Measurements from ENCODE around the gene AOPEP. TPM values are rescaled to one million over a fixed set of nuclear protein-coding genes. Genes with fewer than 3 reads are reported as not detected.

AOPEP gene
- total and polyA plus RNA-seq, 2 of the 13 experiments (the other 11 are each of a cell fraction or from before 2014, with no cell fraction given) = 22.2 to 41.6 TPM

DNA sequence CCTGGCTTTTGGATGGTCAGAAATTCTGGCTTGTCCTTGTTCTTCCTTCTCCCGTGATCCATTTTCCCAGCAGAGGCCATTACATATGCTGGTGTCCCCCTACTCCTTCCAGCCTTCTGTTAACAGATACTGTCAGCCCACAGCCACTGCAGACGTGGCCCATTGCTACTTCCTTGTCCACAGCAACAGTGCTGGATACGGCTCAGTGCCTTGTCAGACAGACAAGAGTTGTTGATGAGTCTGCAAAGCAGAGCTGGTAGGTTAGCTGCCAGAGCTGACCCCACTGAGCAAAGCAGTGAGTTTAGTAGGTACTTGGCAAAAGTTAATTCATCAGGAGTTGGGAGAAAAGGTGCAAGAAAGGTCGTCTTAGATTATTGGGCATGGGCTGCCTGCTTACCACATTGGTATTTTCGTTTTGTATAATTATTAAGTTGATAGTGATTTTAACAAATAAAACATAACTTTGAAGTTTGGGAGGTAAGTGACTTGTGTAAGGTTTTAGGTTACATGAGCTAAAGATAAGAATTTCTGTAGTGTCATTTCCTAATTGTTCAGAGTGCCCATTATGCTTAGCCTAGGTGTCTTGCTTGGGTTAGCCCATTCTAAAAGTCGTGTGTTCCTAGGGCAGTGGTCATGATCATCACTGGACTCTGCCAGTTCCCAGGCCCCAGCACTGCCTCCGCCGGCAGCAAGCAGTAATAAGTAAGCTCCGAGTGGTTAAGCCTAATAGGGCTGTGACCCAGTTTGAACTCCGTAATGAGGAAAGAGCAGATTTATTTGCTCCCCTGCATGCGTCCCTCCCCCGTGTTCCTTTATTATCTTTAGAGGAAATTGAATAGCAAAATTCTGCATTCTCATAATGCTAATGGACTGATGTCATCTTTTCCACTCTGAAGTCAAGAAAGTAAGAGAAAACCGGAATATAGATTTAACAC is 299.0 kb downstream of the AOPEP start (continued):
- TF ChIP-seq, protein P1, sequence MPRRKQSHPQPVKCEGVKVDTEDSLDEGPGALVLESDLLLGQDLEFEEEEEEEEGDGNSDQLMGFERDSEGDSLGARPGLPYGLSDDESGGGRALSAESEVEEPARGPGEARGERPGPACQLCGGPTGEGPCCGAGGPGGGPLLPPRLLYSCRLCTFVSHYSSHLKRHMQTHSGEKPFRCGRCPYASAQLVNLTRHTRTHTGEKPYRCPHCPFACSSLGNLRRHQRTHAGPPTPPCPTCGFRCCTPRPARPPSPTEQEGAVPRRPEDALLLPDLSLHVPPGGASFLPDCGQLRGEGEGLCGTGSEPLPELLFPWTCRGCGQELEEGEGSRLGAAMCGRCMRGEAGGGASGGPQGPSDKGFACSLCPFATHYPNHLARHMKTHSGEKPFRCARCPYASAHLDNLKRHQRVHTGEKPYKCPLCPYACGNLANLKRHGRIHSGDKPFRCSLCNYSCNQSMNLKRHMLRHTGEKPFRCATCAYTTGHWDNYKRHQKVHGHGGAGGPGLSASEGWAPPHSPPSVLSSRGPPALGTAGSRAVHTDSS (CRISPR knock-in tag; conservative IDR thresholded peaks at IDR 0.05) = no peak
- TF ChIP-seq ERF (CRISPR knock-in tag; IDR thresholded peaks at IDR 0.05) (no peak), IKZF1 (IDR thresholded peaks at IDR 0.05) (no peak), ZNF136 (CRISPR knock-in tag; IDR thresholded peaks at IDR 0.05; ENCODE audit: low read depth) (no peak), TGIF2 (CRISPR knock-in tag; IDR thresholded peaks at IDR 0.05) (no peak), ZNF674 (CRISPR knock-in tag; IDR thresholded peaks at IDR 0.05; ENCODE audit: low read depth) (no peak), ATM (IDR thresholded peaks at IDR 0.05; ENCODE audit: borderline replicate concordance) (no peak), SP140L (CRISPR knock-in tag; IDR thresholded peaks at IDR 0.05; ENCODE audit: borderline replicate concordance) (no peak), ZNF678 (CRISPR knock-in tag; IDR thresholded peaks at IDR 0.05) (no peak), POLR2G (IDR thresholded peaks at IDR 0.05; ENCODE audit: low read depth, low read length) (no peak), JUND (CRISPR knock-in tag; IDR thresholded peaks at IDR 0.05) (no peak), ZNF614 (CRISPR knock-in tag; IDR thresholded peaks at IDR 0.05; ENCODE audit: borderline replicate concordance) (no peak), KDM3A (CRISPR knock-in tag; IDR thresholded peaks at IDR 0.05; ENCODE audit: low read depth) (no peak), ZNF557 (CRISPR knock-in tag; IDR thresholded peaks at IDR 0.05) (no peak), JUNB (CRISPR knock-in tag; IDR thresholded peaks at IDR 0.05; ENCODE audit: borderline replicate concordance) (no peak), EP300 (IDR thresholded peaks at IDR 0.05; ENCODE audit: low read depth in 2 of 2, low read length in 2 of 2) (peak; percentile 28 to 35; a peak in 1 of 4 replicates), EP300 (CRISPR knock-in tag; IDR thresholded peaks at IDR 0.05; ENCODE audit: borderline replicate concordance) (no peak), ZNF12 (CRISPR knock-in tag; IDR thresholded peaks at IDR 0.05) (no peak)
- TF ChIP-seq, protein P2, sequence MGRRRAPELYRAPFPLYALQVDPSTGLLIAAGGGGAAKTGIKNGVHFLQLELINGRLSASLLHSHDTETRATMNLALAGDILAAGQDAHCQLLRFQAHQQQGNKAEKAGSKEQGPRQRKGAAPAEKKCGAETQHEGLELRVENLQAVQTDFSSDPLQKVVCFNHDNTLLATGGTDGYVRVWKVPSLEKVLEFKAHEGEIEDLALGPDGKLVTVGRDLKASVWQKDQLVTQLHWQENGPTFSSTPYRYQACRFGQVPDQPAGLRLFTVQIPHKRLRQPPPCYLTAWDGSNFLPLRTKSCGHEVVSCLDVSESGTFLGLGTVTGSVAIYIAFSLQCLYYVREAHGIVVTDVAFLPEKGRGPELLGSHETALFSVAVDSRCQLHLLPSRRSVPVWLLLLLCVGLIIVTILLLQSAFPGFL (CRISPR knock-in tag; IDR thresholded peaks at IDR 0.05) = no peak
- TF ChIP-seq, protein P3, sequence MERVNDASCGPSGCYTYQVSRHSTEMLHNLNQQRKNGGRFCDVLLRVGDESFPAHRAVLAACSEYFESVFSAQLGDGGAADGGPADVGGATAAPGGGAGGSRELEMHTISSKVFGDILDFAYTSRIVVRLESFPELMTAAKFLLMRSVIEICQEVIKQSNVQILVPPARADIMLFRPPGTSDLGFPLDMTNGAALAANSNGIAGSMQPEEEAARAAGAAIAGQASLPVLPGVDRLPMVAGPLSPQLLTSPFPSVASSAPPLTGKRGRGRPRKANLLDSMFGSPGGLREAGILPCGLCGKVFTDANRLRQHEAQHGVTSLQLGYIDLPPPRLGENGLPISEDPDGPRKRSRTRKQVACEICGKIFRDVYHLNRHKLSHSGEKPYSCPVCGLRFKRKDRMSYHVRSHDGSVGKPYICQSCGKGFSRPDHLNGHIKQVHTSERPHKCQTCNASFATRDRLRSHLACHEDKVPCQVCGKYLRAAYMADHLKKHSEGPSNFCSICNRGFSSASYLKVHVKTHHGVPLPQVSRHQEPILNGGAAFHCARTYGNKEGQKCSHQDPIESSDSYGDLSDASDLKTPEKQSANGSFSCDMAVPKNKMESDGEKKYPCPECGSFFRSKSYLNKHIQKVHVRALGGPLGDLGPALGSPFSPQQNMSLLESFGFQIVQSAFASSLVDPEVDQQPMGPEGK (CRISPR knock-in tag; IDR thresholded peaks at IDR 0.05) = 0 out of 2 replicates have a peak, but pooled peaks have one; percentile 25
- TF ChIP-seq, protein P4, sequence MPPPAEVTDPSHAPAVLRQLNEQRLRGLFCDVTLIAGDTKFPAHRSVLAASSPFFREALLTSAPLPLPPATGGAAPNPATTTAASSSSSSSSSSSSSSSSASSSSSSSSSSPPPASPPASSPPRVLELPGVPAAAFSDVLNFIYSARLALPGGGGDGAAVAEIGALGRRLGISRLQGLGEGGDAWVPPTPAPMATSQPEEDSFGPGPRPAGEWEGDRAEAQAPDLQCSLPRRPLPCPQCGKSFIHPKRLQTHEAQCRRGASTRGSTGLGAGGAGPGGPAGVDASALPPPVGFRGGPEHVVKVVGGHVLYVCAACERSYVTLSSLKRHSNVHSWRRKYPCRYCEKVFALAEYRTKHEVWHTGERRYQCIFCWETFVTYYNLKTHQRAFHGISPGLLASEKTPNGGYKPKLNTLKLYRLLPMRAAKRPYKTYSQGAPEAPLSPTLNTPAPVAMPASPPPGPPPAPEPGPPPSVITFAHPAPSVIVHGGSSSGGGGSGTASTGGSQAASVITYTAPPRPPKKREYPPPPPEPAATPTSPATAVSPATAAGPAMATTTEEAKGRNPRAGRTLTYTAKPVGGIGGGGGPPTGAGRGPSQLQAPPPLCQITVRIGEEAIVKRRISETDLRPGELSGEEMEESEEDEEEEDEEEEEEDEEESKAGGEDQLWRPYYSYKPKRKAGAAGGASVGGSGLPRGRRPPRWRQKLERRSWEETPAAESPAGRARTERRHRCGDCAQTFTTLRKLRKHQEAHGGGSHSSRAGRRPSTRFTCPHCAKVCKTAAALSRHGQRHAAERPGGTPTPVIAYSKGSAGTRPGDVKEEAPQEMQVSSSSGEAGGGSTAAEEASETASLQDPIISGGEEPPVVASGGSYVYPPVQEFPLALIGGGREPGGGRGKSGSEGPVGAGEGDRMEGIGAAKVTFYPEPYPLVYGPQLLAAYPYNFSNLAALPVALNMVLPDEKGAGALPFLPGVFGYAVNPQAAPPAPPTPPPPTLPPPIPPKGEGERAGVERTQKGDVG (CRISPR knock-in tag; IDR thresholded peaks at IDR 0.05; ENCODE audit: borderline replicate concordance) = no peak
